NCI-H82 treated with DMSO at 0.1 percent for 48 hours (cell line): ENCODE measurements around the gene PCBP3.
"Not testable (repeated sequence)": the region's sequence is repeated elsewhere in the genome, so short reads cannot be mapped to it uniquely, and the experiment has no call there.

ENCODE experiments used
- DNase-seq: peaks from one replicate; lab custom pipeline; 2025; ENCODE audit not compliant: unreplicated experiment; lab: John Stamatoyannopoulos, UW

Gene PCBP3

DNA sequence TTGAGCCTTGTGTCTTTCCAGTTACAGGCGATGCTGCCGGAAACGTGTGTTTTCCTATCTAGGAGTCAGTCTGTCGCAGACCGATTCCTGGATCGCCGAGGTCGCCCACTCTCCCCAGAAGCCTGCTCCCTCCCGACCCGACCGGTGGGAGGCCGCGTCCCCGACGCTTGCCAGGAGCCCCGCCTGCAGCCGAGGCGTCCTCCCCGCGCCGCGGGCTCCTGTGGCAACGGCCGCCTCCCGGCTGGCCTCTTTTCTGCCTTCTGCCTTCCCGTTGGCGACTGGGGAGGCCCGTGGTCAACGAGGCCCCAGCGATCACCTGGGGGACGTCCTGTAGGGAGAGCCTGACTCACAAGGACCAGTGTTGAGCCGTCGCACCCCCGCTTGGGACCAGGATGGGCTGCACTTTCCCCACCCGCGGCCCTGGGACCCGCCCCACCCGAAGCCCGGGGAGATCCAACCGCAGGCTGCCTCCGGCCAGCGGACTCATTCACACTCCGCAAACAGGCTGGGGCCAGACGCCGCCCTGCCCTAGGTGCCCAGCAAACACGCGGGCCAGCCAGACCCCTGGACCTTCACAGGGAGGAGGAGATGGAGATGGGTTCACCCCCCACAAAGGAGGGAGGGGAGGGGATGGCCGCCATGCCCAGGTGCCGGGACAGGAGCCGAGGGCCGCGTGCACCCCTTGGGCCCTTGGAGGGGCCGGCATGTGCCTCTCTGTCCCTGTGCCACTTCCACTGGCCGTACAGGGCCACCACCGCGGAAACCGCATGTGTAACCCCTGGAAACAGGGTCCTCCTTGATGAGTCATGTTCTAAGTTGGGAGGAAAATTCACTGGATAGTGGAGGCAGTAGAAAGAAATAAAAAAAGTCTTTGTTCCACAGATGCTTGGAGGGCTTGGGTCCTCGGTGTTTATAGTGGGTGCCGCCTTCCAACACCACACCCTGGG is 330.8 kb downstream of the PCBP3 start:
- no peak for DNase-seq

DNA sequence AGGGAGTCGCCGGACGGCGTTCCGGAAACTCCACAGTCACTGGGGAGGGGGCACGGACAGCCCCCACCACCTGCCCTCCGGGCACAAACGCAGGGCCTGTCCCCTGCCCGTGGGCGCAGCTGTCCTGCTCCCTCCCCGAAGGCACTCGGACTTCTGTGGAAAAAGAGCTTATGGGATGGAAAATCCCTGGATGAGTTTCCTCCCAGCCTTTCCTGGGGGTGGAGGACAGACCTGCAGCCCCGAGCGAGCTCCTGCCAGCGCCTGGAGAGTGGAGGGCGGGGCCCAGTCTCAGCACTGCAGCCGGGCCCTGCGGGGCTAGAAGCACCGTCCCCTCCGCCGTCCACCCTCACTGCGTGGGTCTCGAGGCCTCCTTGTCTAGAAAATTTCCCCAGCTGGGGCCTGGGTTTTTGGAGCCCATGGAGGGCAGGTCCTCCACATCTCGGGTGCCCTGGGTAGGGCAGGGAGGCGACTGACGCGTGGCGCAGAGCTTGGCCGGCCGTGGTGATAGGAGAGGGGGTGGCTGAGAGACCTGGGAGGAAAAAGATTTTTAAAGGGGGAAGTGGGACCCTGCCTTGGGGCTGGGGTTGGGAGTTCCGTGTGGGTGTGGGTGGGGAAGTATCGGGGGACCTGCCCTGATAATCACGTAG is 331.6 kb downstream of the PCBP3 start:
- DNase-seq: no peak

DNA sequence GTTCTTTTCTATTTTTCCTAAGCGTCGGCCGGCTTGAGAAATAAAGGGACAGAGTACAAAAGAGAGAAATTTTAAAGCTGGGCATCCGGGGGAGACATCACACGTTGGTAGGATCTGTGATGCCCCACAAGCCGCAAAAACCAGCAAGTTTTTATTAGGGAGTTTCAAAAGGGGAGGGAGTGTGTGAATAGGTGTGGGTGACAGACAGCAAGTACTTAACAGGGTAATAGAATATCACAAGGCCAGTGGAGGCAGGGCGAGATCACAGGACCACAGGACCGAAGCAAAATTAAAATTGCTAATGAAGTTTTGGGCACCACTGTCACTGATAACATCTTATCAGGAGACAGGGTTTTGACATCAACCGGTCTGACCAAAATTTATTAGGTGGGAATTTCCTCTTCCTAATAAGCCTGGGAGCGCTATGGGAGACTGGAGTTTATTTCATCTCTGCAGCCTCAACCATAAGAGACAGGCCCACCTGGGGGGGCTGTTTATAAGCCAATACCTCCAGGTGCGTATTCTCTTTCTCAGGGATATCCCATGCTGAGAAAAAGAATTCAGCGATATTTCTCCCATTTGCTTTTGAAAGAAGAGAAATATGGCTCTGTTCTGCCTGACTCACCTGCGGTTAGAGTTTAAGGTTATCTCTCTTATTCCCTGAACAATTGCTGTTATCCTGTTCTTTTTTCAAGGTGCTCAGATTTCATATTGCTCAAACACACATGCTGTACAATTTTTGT is 332.3 kb downstream of the PCBP3 start:
- not testable (repeated sequence) for DNase-seq

DNA sequence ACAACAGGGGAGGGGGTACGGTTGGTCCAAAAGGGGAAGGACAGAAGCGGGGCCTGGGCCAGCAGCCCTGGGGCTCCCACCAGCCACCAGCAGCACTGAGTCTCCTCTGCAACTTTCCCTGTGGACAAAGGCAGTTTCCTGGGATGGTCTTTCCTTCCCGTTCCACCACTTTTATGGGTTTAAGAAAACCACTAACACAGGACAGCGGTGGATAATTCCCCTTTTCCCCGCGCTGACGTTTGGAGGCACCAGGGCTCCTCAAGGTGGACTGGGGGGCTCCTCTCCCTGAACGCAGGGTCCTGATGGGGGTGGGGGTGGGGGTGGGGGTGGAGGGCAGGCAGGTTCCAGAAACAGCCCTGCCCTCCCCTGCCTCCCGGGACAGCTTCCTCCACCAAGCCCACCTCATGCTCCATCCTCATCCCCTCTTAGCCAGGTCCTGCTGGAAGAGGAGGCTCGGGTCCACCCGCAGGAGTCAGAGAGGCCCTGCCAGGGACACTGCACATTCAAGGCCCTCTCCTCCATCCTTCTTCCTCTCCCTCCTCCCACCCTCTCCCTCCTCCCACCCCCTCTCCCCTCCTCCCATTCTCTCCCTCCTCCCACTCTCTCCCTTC is 333.3 kb downstream of the PCBP3 start:
- no peak for DNase-seq

DNA sequence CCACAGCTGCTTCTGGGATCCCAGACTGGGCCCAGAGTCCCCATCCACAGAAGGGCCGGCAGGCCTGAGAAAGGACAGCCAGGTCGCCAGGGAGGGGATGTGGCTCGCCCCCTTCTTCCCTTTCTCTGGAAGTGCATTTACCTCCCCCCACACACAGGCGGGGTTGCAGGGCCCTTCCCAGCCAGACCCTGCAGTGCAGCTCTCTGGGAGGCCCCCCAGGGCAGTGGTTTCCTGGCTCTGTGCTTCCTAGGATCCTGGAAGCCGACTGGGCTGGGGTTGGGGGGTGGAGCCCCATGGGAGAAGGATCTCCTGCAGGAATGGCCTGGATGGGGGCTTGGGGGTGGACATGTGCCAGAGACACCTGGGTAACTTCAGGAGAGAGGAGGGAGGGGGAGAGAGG is 333.9 kb downstream of the PCBP3 start:
- no peak for DNase-seq

DNA sequence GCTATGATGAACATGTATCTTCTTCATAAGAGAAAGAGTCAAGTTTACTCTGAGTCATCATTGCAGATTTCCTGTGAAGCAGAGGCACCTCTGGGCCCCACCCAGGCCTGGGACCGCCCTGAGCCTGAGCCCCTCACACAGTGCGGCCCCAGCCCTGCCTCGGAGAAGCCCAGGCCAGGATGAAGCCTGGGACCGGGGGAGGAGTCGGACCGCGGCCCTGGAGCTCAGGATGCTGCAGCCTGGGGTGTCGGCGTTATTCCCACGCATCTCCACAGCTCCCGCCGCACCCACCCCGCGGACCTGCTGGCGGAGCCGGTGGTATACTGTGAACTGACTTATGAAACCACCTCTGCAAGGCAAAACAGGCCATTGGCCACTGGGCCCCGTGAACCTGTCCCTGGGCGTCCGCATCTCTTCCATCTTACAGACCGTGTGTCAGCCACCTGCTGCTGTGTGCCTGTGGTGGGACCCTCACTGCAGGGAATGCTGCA is 335.7 kb downstream of the PCBP3 start:
- no peak for DNase-seq

DNA sequence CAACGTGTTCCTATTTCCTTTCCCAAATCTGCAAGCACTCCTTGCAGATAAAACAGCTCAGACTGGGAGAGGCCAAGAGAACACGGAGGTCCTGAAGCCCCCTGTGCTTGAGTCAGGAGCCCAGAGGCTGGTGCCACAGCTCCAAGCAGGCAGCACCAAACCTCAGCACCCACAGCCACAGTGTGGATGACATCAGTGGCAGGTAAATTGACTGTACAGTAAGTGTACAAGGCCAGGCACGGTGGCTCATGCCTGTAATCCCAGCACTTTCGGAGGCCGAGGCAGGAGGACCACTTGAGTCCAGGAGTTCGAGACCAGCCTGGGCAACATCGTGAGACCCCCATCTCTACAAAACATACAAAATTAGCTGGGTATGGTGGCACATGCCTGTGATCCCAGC is 336.1 kb downstream of the PCBP3 start:
- no peak for DNase-seq

DNA sequence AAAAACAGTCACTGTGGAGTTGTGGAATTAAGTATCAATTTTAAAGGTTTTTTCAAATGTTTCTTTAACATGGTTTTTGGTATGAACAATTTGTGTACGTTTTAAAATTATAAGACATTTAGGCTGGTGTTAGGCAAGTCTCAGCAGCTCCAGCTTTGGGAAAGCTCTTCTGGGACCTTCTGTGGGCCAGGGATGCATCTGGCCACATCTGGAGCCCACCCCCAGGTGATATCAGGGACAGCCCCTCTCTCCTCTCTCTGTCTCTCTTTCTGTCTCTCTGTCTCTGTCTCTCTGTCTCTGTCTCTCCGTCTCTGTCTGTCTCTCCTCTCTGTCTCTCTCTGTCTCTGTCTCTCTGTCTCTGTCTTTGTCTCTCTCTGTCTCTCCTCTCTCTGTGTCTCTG is 336.7 kb downstream of the PCBP3 start:
- DNase-seq: no peak

DNA sequence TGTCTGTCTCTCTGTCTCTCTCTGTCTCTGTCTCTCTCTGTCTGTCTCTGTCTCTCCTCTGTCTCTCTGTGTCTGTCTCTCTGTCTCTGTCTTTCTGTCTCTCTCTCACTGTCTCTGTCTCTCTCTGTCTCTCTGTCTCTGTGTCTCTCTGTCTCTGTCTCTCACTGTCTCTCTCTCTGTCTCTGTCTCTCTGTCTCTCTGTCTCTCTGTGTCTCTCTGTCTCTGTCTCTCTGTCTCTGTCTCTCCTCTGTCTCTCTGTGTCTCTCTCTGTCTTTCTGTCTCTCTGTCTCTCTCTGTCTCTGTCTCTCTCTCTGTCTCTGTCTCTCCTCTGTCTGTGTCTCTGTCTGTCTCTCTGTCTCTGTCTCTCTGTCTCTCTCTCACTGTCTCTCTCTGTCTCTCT is 337.2 kb downstream of the PCBP3 start:
- DNase-seq: no peak

DNA sequence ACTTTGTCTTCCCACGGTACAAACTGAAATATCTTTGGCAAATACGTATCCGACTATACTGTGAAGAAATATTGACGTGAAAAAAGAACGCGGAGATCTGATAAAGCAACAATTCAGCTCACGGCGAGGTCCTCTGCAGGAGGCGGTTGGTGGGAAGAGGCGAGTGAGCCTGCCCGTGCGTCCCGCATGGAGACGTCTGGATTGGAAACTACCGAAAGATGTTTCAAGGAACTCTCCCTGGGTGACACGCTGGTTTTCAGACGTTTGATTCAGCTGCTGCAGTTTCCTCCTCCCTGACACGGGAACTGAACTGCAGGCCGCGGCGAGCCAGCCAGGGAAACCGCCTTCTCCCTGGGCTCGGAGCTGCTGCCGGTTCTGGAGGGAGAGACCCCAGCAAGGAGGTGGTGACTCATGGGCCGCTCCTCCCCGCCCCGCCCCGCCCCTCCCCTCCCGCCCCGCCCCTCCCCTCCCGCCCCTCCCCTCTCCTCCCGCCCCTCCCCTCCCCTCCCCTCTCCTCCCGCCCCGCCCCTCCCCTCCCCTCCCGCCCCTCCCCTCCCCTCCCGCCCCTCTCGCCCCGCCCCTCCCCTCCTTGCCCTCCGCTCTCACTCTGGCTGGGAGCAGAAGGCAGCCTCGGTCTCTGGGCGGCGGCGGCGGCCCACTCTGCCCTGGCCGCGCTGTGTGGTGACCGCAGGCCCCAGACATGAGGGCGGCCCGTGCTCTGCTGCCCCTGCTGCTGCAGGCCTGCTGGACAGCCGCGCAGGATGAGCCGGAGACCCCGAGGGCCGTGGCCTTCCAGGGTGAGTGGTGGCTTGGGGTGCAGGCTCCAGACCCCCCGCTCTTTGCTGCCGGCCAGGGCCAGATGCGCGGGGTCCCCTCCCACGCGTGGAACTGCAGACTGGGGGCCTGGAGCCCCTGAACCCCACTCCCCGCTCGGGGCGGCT is 337.9 kb downstream of the PCBP3 start, which contains the start of gene COL6A1:
COL6A1 (plus strand) TSS at position 620 of the 941 bp plus-strand sequence; CDS start at position 701, 81 bp downstream.
- peak; percentile 21 for DNase-seq

DNA sequence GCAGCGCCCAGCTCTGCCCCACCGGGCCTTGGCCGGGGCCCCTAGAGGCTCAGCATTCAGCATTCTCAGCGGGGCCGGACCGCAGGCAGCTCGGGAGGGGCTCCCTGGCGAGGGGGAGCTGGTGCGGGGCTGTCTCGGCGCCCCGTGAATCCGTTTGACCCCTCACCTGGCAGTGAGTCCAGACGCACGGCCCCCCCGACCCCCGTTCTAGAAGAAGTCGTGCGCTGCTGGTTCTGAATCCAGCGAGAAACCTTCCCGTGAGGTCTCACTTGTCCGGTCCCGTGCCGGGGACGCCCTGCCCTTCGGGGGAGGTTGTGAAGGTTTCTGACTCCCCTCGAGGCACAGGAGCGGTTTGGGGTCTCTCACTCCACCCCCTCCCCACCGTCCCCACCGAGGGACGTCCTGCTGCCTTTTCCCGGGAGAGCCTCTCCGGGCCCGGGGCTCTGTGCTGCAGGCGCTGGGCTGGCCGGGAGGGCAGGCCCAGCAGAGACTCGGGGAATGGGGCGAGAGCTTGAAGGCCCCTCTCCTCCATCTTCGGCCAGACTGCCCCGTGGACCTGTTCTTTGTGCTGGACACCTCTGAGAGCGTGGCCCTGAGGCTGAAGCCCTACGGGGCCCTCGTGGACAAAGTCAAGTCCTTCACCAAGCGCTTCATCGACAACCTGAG is 338.7 kb downstream of the PCBP3 start:
- DNase-seq: no peak

DNA sequence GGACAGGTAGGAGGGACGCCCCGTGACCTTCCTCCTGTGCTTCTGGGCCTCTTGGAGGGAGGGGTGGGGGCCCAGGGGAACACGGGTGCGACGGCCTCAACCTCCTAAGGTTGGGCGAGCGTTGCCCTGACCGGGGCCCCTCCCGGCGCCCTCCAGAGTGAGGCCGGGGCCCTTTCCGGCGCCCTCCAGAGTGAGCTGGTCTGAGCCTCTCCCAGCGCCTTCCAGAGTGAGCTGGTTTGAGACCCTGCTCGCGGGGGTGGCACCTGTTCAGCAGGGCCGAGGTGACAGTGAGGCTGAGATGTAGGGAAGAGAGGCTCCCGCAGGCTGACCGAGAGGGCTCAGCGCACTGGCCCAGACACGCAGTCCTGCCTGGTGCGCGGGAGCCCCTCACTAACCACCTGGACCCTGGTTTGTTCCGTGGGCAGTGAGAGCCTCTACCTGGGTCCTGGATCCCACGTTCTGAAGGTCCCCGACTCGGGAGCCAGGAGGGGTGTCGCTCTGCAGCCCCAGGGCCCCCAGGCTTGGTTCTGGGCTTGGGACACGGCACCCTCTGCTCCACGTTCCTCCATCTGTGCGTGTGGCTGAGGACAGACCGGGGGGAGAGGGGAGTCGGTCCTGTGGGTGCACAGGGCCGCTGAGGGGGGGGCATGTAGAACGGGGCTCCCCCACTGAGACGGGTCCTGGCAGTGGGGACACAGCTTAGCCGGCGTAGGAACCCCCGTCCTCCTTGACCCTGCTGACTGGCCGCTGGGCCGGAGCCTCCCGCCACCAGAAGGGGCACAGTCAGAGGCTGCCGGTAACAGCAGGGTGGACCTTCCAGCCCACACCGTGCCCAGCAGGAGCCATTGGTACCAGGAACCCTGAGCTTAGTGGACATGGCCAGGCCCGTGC is 339.5 kb downstream of the PCBP3 start:
- no peak for DNase-seq

DNA sequence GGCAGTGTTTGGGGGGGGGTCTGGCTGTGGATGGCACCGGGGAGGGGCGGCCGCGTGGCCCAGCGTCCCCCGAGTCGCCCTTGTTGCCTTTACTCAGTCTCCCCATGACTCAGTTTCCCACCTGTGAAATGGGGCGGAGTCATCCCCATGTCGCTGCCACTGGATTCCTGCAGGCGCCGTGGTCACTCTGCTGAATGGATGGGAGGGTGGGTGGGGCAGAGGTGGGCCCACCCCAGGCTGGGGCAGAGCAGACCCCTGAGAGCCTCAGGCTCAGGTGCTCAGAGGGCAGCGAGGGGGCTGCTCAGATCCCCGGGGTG is 340.1 kb downstream of the PCBP3 start:
- no peak for DNase-seq

DNA sequence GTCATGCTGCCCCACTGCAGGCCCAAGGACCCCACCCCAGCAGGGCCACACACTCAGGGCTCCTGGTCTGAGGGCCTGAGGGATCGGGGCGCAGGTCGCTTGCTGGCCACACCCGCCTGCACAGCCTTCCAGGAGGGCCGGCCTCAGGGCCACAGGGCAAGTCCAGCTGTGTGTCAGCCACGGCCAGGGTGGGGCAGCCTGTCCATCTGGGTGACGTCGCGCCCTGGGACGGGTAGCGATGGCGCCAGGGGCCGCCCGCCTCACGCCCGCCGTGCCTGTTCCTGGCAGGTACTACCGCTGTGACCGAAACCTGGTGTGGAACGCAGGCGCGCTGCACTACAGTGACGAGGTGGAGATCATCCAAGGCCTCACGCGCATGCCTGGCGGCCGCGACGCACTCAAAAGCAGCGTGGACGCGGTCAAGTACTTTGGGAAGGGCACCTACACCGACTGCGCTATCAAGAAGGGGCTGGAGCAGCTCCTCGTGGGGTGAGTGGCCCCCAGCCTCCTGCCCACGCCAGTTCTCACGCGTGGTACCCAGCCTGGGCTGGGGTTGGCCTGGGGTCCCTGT is 340.5 kb downstream of the PCBP3 start:
- DNase-seq: no peak

DNA sequence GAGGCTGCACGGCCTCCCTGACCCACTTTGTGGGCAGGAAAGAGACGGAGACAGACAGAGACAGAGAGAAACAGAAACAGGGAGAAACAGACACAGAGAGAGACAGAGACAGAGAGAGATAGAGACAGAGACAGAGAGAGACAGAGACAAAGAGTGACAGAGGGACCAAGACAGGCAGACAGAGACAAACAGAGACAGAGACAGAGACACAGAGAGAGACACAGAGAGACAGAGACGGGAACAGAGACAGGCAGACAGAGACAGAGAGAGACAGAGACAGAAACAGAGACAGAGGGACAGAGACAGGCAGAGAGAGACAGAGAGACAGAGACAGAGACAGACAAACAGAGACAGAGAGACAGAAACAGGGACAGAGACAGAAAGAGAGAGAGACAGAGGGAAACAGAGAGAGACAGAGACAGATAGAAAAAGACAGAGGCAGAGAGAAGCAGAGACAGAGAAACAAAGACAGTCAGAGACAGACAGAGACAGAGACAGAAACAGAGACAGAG is 341.1 kb downstream of the PCBP3 start:
- no peak for DNase-seq

DNA sequence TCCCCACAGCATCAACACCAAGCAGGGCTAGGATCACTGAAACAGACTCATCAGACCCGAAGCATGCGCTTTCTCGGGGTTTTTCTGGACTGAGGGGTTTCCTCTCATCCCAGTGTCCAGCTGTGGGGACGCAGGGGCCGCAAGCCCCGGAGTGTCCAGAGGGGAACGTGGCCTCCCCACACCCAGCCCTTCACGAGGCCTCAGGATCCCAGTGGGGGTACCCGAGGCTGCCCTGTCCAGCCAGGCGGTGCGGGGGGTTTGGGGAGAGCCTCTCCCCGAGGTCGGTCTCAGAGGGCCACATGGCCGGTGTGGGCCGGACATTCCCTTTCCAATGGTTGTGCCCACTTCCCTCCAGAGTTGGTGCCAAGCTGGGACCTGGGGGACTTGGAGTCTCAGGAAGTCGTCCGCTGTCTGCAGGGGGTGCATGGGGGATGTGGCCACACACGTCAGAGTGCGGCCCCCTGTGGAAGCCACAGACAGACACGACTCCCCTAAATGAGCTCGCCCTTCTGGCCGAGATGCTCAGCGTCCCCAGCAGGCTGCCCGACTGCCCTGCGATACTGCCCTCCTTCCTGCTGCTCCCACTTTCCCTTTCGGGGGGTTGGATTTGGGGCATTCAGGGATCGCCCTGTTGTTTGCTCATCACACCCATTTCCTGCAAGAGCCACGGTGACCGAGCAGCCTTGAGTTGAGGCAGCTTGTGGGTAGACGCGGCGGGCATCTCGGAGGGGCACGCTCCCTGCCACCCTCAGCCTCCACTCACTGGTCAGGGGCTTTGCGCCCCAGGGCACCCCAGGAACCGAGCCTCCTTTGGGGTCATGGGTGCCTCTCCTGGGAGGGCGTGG is 342.2 kb downstream of the PCBP3 start:
- DNase-seq: no peak
